IPS DF 4.7 (cell line): ENCODE results near the gene FMO2.

Experiments
- DNase-seq: peaks from one replicate; pipeline ENCODE4 v3.0.0-alpha.2; 2013; ENCODE audit warnings: low spot score; ENCODE audit errors: extremely low read depth

Gene FMO2

GRCh38 chr1:171173069-171173468 lies 12.0 kb upstream of the FMO2 start:
- DNase-seq = no peak

- no peak for DNase-seq
Measured at GRCh38 chr1:171174560-171175294, 10.4 kb upstream of the FMO2 start.

GRCh38 chr1:171177261-171177660 lies 7.8 kb upstream of the FMO2 start:
- no peak for DNase-seq

- no peak for DNase-seq
Measured at GRCh38 chr1:171179318-171180227, 5.5 kb upstream of the FMO2 start.

- no peak for DNase-seq
Measured at GRCh38 chr1:171180670-171181069, 4.4 kb upstream of the FMO2 start.

GRCh38 chr1:171188388-171189266 lies 3.5 kb downstream of the FMO2 start:
- peak; percentile 36 for DNase-seq

- DNase-seq = no peak
Measured at GRCh38 chr1:171191992-171192391, 6.9 kb downstream of the FMO2 start.

- DNase-seq = no peak
Measured at GRCh38 chr1:171195767-171196166, 10.7 kb downstream of the FMO2 start.

GRCh38 chr1:171196351-171196750 lies 11.3 kb downstream of the FMO2 start:
- DNase-seq = no peak

- DNase-seq = no peak
Measured at GRCh38 chr1:171198081-171198480, 13.0 kb downstream of the FMO2 start.

- no peak for DNase-seq
Measured at GRCh38 chr1:171204296-171204695, 19.2 kb downstream of the FMO2 start.

- no peak for DNase-seq
Measured at GRCh38 chr1:171206204-171206977, 21.3 kb downstream of the FMO2 start.

GRCh38 chr1:171206978-171207355 lies 21.9 kb downstream of the FMO2 start:
- no peak for DNase-seq

- no peak for DNase-seq
Measured at GRCh38 chr1:171207377-171207776, 22.3 kb downstream of the FMO2 start.

GRCh38 chr1:171210355-171210754 lies 25.3 kb downstream of the FMO2 start:
- DNase-seq = no peak

- DNase-seq = no peak
Measured at GRCh38 chr1:171212607-171213351, 27.7 kb downstream of the FMO2 start.

GRCh38 chr1:171213559-171214454 lies 28.7 kb downstream of the FMO2 start:
- DNase-seq = no peak

GRCh38 chr1:171217658-171218443 lies 32.8 kb downstream of the FMO2 start:
- DNase-seq = no peak
